CD4-positive, alpha-beta T cell treated with Interleukin-15 for 1 hour (primary cell): ENCODE results near the gene ATP7A.

Experiments used
- DNase-seq: peaks from one replicate; pipeline ENCODE4 v3.0.0-alpha.2; 2020

Gene ATP7A

DNA sequence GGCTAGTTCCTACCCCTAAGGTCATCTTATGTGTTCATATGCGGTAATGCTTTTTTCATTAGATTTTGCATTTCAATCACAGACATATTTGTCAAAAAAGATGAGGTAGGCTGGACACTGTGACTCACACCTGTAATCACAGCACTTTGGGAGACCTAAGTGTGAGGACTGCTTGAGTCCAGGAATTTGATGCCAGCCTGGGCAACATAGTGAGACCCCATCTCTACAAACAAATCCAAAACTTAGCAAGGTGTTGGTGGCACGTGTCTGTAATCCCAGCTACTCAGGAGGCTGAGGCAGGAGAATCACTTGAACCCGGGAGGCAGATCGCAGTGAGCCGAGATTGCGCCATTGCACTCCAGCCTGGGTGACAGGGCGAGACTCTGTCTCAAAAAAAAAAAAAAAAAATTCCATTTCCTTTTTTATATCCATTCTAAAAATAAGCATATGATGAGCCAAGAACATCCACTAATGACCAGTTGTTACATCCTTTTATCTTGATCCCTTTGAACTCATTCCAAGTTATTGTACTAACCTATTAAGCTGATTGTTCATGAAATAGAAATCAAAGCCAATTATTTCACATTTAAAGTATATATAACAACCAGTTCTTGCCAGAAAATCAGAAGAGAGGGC, 35.5 kb downstream of the ATP7A start:
- no peak for DNase-seq

DNA sequence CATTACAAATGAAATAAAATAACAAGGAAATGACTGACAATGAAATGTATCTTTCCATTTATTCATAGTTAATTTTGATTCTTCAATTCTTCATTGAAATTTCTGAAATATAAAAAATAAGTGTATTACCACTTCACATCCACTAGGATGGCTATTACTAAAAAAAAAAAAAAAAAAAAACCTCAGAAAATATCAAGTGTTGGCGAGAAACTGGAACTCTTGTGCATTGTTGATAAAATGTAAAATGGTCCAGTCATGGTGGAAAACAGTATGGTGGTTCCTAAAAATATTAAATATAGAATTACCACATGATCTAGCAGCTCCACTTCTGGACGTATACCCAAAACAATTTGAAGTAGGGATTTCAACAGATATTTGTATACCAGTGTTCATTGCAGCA, 36.1 kb downstream of the ATP7A start:
- no peak for DNase-seq

DNA sequence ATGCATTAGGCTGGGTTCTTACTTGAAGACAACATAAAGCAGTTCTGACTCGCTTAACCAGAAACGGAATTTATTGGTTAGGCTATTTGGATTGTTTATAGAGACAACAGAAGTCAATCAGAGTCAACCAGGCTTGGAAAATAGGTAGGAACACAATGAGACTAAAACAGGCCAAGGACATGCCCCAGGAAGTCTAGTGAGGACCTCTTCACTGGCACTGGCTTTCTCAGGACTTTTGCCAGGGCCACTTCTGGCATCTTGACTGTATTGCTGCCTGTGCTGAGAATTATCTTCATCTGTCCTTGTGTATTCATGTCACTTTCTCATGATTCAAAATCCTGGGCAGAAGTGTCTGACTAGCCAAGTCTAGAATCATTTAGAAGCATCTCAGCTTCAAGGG, 39.3 kb downstream of the ATP7A start:
- DNase-seq = no peak

DNA sequence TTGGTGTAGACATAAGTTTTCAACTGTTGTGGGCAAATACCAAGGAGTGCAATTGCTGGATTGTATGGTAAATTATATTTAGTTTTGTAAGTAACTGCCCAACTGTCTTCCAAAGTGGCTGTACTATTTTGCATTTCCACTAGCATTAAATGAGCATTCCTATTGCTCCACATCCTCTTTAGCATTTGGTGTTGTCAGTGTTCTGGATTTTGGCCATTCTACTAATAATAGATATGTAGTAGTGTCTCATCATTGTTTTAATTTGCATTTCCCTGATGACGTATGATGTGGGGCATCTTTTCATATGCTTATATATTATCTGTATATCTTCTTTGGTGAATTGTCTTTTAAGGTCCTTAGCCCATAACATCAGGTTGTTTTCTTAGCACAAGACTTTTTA, 41.7 kb downstream of the ATP7A start:
- no peak for DNase-seq

DNA sequence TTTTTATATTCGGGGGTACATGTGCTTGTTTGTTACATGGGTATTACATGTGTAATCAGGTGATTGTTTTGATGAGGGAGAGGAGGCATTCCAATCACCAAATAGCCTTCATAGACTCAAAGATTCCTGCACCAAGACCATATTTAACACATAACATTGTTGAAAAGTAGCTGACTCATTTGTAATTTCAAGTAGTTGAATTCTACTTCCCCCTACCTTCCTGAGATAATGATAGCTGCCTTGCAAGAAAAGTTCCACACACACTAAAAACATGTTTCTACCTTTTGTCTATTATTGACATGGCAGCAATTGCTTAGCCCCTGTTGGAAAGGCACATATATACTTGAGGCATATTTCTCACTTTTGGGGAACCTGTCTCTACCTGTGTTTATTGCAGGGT, 42.8 kb downstream of the ATP7A start:
- no peak for DNase-seq

DNA sequence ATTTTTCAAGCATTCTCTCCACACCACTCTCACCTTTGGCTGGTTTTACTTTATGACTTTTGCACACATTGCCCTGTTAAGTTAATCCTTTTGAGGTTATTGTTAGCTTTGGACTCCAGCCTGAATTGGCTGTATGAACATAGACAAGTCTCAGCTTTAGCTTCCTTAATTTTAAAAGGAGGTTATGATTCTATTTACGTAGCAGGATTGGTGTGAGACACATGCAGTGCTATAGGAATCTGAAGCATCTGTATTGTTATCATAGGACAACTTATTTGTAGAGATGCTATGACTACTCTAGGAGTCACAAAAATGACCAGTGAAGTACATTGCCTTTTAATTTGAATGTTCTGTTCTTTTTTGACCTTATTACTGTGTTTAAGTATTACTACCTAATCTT, 43.2 kb downstream of the ATP7A start:
- DNase-seq = no peak

DNA sequence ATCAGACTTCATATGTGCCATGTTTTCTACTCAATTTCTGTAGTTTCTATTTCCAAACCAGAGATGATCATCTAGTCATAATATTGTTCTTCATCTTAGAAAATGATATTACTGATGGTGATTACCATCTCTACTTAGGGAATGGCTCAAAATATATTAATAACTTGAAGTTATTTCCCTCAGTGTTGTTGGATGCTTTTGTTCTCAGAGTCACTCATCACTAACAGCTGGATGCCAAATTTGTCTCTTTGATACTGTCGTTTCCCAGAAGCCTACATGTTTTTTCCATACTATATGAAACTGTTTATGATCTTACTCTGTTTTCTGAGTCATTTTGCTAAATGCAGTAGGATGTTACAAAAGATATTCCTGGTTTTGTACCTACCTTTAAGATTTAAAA, 50.1 kb downstream of the ATP7A start:
- no peak for DNase-seq

DNA sequence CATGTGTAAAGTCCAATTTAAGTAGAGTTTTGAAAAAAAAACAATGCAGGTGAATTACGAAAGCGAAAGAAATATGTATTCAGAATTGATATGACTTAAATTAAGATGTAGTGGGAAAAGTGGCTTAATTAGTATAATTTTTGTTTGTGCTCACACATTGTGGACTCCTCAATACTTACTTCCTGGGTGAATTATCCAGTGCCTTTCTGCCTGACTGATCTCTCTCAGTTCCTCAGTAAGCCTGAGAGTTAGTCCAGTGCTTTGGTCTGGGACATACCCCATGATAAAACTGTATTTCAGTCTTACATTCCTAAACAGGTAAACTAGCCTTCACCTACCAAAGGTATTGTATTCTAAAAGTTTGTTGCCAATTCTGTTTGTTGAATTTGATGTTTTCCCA, 50.6 kb downstream of the ATP7A start:
- no peak for DNase-seq

DNA sequence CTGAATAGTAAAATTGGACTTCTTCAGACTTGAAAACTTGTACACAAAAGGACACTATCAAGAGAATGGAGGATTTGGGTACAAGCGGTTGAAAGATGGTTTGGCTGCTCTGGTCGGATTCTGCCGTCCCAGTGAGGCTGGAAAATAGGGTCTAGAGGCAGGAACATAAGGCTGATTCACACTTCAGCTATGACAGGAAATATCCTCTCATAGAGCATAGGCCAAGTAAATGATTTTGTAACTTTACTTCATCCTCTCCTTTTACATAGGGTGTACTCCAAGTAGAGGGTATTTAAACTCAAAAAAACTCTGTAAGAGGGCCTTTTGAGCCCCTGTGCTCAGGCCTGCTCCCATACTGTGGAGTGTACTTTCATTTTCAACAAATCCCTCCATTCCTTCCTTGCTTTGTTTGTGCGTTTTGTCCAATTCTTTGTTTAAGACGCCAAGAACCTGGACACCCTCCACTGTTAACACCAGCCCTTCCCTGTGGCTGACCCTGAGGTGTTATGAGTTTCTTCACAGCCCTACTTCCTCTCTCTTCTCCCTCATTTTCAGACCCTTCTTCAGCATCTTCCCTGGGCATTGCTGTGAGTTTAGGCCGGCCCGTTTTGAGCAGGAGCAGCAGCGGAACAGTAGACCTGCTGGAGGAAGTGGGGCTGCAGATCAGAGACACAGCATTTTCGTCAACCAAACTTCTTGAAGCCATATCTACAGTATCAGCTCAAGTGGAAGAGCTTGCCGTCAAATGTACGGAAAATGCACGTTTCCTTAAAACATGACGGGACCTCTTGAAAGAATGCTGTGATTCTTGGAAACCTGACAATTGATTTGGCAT, 51.8 kb downstream of the ATP7A start:
- no peak for DNase-seq

DNA sequence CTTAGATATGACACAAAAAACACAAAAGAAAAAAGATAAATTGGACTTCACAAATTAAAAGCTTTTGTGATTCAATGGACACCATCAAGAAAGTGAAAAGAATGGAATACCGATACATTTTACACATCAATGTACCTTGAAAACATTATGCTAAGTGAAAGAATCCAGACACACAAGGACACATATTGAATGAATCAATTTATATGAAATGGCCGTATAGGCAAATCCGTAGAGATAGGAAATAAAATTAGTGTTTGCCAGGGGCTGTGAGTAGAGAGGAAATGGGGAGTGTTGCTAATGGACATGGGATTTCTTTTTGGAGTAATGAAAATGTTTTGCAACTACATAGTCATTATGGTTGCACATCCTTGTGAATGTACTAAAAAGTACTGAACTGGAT, 55.9 kb downstream of the ATP7A start:
- no peak for DNase-seq

DNA sequence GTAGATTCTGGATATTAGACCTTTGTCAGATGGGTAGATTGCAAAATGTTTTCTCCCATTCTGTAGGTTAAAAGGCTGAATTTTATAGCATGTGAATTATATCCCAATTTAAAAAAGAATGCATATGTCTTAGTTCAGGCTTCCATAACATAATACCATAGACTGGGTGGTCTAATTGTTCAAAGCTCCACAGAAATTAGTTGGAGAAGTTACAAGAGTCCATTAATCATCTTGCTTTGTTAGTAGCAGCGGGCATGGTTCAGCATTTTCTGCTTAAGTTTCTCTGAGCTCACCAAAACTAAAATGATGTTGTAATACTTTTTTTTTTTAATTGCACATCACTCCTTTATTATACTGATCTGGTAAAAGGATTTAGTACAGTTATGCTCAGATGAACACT, 57.1 kb downstream of the ATP7A start:
- DNase-seq = no peak

DNA sequence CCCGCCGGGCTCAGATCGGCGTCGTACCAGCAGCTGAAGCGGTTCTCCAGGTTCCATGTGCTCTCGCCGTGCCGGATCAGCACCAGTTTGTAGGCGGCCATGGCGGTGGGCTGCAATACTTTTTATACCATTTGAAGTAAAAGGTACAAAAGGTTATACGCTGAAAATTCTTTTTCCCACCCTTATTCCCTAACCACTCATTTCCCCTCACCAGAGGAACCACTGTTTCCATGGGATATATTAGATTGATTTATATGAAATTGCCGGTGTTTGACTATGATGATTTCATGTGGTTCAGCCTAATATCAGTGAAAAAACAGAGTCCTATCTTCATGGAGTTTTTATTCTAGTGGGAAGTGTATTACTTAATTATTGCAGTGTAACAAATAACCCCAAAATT, 59.0 kb downstream of the ATP7A start, which contains the start of gene PGAM4:
Gene PGAM4 (minus strand): TSS at position 101 of the 400 bp plus-strand sequence. CDS start 0 bp downstream, at position 101.
- DNase-seq = no peak

DNA sequence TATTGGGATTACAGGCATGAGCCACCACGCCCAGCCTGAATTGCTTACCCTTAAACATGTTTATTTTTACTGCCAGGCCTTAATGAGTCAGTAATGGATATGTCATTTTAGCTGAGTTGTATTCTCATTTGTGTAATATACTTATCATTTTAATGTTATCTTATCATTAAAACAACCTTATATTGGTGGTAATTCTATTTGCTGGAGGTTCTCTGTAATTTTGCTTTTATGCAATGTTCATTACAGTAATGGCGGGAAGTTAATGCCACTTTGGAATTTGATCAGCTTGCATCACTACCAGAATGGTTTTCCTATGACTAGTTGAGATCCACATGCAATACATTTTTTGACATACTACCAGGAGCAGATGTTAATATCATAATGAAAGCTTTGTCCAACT, 65.3 kb downstream of the ATP7A start:
- DNase-seq = no peak

DNA sequence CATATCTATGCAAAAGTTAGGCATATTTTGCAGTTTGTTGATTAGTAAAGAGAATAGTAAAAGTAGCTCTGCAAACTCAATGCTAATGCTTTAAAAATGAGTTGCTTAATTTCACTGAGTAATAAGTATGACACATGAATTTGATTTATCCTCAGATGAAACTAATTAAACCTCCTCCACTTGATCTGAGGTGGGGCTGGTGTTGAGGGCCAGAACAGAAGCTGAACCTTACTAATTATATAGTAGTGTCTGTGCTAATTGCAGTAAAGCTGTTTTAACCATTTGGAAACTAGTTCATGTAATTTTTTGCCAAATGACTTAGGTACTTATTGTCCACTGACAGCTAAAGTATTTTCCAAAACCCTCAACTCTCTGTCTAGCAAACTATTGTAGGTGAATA, 66.6 kb downstream of the ATP7A start:
- no peak for DNase-seq

DNA sequence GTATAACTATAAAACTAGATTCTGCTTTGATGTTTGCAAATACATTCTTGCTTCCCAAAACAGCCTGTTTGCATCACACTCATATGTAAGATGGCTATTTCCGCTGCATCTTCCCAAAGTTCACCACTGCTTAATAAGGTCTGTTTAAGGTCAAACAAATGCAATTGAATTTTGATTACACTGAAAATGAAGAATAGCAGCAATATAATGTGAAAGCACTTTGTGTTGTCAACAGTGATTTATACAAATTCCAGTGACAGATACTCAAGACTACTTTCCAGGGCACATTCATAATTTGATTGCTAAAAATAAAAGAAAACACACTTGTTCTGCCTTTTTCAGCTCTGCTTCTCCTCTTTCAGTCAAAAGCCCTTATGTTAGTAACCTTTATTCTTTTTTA, 67.0 kb downstream of the ATP7A start:
- no peak for DNase-seq

DNA sequence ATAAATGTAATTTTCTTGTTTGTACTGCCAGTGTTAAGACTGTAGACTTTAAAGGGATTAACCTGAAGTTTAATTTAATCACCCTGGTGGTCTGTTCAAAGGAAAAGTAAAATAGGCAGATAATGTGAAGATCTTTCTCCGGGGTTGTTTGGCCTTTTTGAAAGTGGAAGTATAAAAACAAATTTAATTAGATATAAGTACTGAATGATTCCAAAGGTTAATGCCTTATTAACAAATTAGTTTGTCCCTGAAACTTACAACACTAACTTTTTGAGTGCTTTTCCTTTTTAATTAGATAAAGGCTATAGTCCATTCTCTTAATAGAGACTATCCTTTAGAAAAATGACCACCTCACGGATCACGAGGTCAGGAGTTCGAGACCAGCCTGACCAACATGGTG, 69.4 kb downstream of the ATP7A start:
- no peak for DNase-seq

DNA sequence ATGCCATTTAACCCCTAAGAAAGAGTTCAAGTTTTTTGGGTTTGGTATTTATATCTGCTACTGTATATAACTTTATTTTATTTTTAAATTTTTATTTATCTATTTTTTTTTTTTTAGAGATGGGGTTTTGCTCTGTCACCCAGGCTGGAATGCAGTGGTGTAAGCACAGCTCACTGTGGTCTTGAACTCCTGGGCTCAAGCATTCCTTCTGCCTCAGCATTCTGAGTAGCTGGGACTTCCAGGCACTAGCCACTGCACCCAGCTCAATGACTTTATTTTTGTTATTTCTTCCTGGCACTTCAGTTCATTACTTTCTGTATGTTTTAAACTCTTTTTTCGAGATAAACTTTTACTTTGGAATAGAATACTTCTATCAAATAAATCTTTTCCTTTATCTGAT, 101.4 kb downstream of the ATP7A start:
- no peak for DNase-seq

DNA sequence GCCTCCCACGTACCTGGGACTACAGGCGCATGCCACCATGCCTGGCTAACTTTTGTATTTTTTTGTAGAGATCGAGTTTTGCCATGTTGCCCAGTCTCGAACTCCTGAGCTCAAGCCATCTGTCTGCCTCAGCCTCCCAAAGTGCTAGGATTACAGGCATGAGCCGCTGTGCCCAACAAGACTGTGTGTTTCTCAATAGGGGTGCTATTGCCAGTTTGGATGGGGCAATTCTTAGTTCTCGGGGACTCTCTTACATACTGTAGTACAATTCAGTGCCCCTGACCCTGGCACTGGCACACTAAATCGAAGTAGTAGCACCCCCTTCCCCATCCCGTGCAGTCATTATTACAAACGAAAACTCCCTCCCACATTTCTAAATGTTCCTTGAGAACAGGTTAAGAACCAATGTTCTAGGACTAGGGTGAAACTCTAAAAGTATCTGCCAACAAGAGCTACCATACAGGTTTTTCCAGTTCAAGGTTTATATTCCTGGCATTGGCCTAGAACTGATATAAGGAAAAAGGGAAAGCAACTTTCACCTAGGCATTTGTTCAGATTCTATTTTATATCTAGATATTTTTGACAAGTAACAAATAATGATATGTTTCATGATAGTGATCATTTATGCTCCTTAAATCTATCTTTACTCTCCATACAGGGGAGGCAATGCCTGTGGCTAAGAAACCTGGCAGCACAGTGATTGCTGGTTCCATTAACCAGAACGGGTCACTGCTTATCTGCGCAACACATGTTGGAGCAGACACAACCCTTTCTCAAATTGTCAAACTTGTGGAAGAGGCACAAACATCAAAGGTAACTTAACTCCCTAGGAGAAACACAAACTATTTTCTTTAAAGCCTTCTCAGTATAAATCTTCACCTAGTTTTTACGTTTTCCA, 109.3 kb downstream of the ATP7A start:
- DNase-seq = no peak

DNA sequence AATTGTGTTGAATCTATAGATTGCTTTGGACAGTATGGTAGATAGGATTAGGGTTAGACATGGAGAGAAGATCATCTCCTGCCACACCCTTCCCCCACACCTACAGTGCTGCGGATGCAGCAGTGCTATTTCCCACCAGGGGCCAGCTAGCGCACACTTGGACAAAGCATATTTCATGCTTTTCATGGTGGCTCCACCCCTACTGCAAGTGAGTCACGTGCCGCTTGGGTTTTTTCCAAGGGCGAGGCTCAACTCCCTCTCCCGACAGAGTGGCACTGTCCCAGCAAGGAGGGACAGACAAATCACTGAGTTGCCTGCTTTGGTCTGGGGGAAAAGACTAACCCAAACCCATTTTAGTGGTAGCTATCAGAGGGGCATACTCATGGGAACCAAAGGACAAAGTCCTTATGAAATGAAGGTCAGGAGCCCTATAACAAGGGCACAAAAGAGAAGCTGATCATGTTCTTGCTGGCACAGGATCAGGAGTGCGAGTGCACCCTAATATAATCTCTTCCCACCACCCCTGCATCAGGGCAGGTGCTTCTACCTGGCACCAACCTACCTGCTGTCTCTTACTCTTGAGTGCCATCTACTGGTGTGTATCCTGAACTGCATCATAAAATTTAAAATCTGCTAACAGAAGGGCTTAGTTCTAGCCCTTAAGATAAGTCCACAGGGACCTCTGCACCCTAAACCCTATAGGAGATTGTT, 114.0 kb downstream of the ATP7A start:
- peak; percentile 22 for DNase-seq

DNA sequence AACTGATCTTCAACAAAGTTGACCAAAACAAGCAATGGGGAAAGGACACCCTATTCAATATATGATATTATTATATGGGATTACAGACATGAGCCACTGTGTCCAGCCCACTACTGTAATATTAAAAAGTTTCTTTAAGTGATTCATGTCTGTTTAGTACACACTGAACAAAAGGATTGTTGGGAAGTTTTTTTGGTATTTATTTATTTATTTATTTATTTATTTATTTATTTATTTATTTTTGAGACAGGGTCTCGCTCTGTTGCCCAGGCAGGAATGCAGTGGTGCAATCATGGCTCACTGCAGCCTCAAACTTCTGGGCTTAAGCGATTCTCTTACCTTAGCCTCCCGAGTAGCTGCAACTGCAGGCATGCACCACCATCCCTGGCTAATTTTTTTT, 117.3 kb downstream of the ATP7A start:
- DNase-seq = no peak

DNA sequence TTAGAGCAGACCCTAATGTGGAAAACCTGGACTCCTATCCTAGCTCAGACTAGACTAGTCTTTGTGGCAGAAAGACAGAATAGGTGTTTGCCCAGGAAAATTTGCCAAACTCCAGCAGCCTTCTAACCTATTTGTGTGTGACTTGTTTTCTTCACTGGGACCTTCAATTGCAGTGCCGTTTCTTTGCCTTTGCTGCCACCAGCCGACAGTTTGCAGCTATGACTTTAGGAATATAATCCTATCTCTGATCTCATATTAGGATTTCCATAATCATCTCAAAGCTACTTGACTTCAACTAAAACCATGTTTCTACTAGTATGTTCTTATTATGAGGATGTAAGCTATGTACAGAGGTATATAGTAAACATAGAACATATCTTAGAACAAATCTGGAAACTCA, 119.2 kb downstream of the ATP7A start:
- no peak for DNase-seq

DNA sequence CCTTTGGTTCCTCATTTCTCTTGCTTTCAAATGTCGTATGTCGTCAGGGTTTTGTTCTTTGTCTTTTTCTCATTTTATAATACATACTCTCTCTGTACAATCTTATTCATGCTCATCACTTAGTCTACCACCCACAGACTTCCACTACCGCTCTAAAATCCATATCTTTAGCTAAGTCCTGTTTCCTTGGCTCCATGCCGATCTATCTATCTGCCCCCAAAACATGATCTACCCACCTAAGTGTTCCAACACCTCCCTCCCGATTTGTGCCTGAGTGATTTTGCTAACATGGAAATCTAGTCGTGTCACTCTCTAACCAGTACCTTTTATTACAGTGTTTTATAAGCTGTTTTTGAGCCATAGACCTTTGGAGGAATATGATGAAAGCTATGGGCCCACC, 124.6 kb downstream of the ATP7A start:
- DNase-seq = no peak

DNA sequence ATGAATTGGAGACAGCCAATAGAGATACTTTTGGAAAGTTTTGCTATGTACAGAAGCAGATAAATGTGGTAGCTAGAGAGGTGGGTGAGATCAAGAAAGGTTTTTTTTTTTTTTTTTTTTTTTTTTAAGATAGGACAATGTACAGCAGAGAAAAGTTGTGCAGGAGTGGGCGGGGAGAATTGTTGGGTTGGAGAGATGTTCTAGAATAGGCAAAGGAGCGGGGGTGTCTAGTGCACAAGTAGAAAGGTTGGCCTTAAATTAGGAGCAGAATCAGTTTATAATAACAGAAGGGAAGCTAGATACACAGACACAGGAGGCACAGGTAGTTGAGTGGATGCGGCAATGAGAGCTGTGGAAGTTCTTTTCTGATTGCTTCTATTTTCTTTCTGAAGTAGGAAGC, 127.4 kb downstream of the ATP7A start:
- DNase-seq = no peak
